Caco-2 (cell line): ENCODE data around the gene IL11RA. TPM values are rescaled to one million over a fixed set of nuclear protein-coding genes. Genes with fewer than 3 reads are reported as not detected.
A peak's percentile ranks its signal among the peaks of the same experiment; 100 is the strongest.

ENCODE experiments used
- Bru-seq: library from RNA; stranded (reverse); fragments of 400-500 nt; gene quantifications from one replicate; lab custom pipeline; 2021; lab: Mats Ljungman, UMichigan
- BruChase-seq, 2 experiments: library from RNA; stranded (reverse); fragments of 400-500 nt; gene quantifications; one replicate each; lab custom pipeline; 2021; lab: Mats Ljungman, UMichigan
- BruUV-seq: library from RNA; stranded (reverse); fragments of 400-500 nt; replicated peaks from 2 replicates; lab custom pipeline; 2021; lab: Mats Ljungman, UMichigan
- CTCF ChIA-PET: fragments of 300-600 bp; sonication (Branson Sonifier 250); formaldehyde crosslinking; loops from one replicate; lab custom pipeline; 2022; ENCODE audit warnings: antibody characterized with exemption; lab: Charles Lee
- POLR2A ChIA-PET: fragments of 300-600 bp; sonication (Branson Sonifier 250); formaldehyde crosslinking; loops from one replicate; lab custom pipeline; 2022; ENCODE audit warnings: antibody characterized with exemption; lab: Charles Lee
- DNase-seq, 2 experiments: peaks; one replicate each; pipeline versions ENCODE4 v3.0.0 to v3.0.0-alpha.2; 2020 to 2022
- H3K27me3 ChIP-seq: replicated peaks from 2 replicates; pipeline ENCODE4 v1.6.0; 2011; ENCODE audit warnings: low read length; ENCODE audit not compliant: control insufficient read depth, insufficient read depth
- H3K36me3 ChIP-seq: 2 replicates; pipeline ENCODE4 v1.5.1; 2011; ENCODE audit warnings: low read length; ENCODE audit not compliant: control insufficient read depth, insufficient read depth
- H3K4me1 ChIP-seq: fragments of 250-450 bp; sonication (Bioruptor Pico); 2 replicates; pipeline ENCODE4 v1.5.1; 2020; ENCODE audit warnings: mild to moderate bottlenecking
- H3K4me3 ChIP-seq: 2 replicates; pipeline ENCODE4 v1.5.1; 2011; ENCODE audit warnings: low read depth, mild to moderate bottlenecking, control low read depth, low read length
- H3K9me3 ChIP-seq: fragments of 250-450 bp; sonication (Bioruptor Pico); 2 replicates; pipeline ENCODE4 v1.5.1; 2020; ENCODE audit warnings: mild to moderate bottlenecking, moderate library complexity
- H3K27ac Mint-ChIP-seq: one replicate; pipeline ENCODE4 v1.8.0; 2022; ENCODE audit warnings: mixed read lengths; ENCODE audit not compliant: unreplicated experiment
- H3K27me3 Mint-ChIP-seq: one replicate; pipeline ENCODE4 v1.8.0; 2022; ENCODE audit warnings: mixed read lengths; ENCODE audit not compliant: insufficient read depth, unreplicated experiment
- H3K36me3 Mint-ChIP-seq: one replicate; pipeline ENCODE4 v1.8.0; 2022; ENCODE audit warnings: mild to moderate bottlenecking, mixed read lengths; ENCODE audit not compliant: insufficient read depth, unreplicated experiment
- H3K4me1 Mint-ChIP-seq: one replicate; pipeline ENCODE4 v1.8.0; 2022; ENCODE audit warnings: low read depth, mixed read lengths; ENCODE audit not compliant: unreplicated experiment
- H3K4me3 Mint-ChIP-seq: one replicate; pipeline ENCODE4 v1.8.0; 2022; ENCODE audit warnings: mild to moderate bottlenecking, moderate library complexity, mixed read lengths; ENCODE audit not compliant: unreplicated experiment
- H3K9me3 Mint-ChIP-seq: one replicate; pipeline ENCODE4 v1.8.0; 2022; ENCODE audit warnings: mixed read lengths; ENCODE audit not compliant: unreplicated experiment
- intact Hi-C: fragments of 100-400 bp; cut with micrococcal nuclease; formaldehyde crosslinking; loops from one replicate; pipeline ENCODE4 v1.10.0; 2022; ENCODE audit not compliant: unreplicated experiment
- long read RNA-seq: library from polyadenylated mRNA; stranded (forward); transcript quantifications from one replicate; pipeline ENCODE4 v2.0.0, GENCODE V29; 2022
- total RNA-seq: library from RNA; stranded (reverse); gene quantifications from 2 replicates; pipeline ENCODE4 v1.2.3, GENCODE V29; 2022
- TF ChIP-seq, protein P1 (sequence below), 2 experiments: fragments of 200-600 bp in 1 of 2; IDR thresholded peaks; 1 replicate in 1 of 2; 2 replicates in 1 of 2; pipeline versions ENCODE4 v1.5.1 to v1.8.0; 2011 to 2022; ENCODE audit warnings: antibody characterized with exemption in 1 of 2, control low read depth in 1 of 2, inconsistent platforms in 1 of 2, low read depth in 1 of 2, low read length in 1 of 2, mild to moderate bottlenecking in 1 of 2, moderate library complexity in 1 of 2; ENCODE audit not compliant: insufficient read depth in 1 of 2, severe bottlenecking in 1 of 2, unreplicated experiment in 1 of 2

The IL11RA gene
- total RNA-seq (5.6 and 7.1 TPM in 2 replicates), Bru-seq, nascent RNA (percentile 49 among the genes with signal in this experiment), BruChase-seq, experiment 1, labeled RNA remaining after a 2-hour chase (percentile 51 among the genes with signal in this experiment), BruChase-seq, experiment 2, labeled RNA remaining after a 6-hour chase (percentile 56 among the genes with signal in this experiment)
- long read RNA-seq, partial matches to known transcripts: 0 of 4 reads
- long read RNA-seq, other reads (novel, unspliced or antisense): 2 of 4 reads

DNA sequence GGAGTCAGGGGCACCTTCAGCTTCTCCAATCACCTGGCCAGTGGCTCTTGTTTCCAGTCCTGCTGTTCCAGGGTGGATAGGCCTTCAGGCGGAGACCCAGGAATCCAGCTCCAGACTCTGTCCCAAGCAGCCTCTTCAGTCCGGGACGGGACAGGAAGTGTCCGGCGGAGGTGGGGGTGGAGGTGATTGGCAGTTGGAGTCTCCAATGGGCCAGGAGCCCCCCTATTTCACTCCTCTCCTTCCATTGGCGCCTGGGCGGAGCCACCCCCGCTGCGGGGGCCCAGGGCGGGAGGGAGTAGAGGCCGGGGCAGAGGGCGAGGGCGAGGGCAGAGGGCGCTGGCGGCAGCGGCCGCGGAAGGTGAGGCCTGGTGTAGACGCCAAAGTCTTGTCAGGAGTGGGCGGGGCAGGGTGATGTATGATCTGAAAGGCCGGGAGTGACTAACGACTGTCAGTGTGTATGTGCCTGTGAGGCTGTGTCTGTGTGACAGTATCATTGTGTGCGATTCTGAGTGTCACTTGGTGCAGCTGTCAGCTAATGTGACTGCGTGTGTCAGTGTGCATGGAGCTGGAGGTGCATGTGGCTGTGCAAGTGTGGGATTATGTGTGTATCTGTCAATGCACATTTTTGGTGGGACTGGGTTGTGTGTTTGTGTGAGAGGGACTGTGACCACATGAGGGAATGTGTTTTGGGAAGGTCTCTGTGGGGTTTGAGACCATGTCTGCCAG is at the start of gene IL11RA:
Gene IL11RA (plus strand): TSS at position 310 of the 726 bp plus-strand sequence. CDS start 3,033 bp downstream, outside the sequence.
- POLR2A ChIA-PET: interaction anchor here (0.7 to 2.6 kb wide), 4 partner anchors 13 to 129 kb away, joined by 3 to 11 read pairs (median 4); partner anchors contain the start of gene SIGMAR1
- intact Hi-C loops: loop anchor here (1.0 to 10.0 kb wide), 4 partner anchors 8 to 53 kb away; partner anchors contain the start of gene SIGMAR1
- H3K36me3 Mint-ChIP-seq: peaks cover 28% of the 10 kb centered on the region
- H3K9me3 Mint-ChIP-seq: no peaks in the 10 kb centered on the region
- peak within 1 kb of the TSS; percentile 62 for H3K27ac Mint-ChIP-seq
- Histone ChIP-seq H3K4me3 (peak within 1 kb of the TSS; percentile 31), H3K9me3 (no peaks in the 10 kb centered on the region), H3K27me3 (no peaks in the 10 kb centered on the region), H3K4me1 (peaks cover 30% of the 10 kb centered on the region), H3K36me3 (no peaks in the 10 kb centered on the region)
- H3K4me3 Mint-ChIP-seq: peak within 1 kb of the TSS; percentile 66
- peaks cover 30% of the 10 kb centered on the region for H3K4me1 Mint-ChIP-seq
- no peaks in the 10 kb centered on the region for H3K27me3 Mint-ChIP-seq
- no TSS peak for BruUV-seq
- DNase-seq: peak; percentile 97 to 98
- TF ChIP-seq, protein P1, sequence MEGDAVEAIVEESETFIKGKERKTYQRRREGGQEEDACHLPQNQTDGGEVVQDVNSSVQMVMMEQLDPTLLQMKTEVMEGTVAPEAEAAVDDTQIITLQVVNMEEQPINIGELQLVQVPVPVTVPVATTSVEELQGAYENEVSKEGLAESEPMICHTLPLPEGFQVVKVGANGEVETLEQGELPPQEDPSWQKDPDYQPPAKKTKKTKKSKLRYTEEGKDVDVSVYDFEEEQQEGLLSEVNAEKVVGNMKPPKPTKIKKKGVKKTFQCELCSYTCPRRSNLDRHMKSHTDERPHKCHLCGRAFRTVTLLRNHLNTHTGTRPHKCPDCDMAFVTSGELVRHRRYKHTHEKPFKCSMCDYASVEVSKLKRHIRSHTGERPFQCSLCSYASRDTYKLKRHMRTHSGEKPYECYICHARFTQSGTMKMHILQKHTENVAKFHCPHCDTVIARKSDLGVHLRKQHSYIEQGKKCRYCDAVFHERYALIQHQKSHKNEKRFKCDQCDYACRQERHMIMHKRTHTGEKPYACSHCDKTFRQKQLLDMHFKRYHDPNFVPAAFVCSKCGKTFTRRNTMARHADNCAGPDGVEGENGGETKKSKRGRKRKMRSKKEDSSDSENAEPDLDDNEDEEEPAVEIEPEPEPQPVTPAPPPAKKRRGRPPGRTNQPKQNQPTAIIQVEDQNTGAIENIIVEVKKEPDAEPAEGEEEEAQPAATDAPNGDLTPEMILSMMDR (IDR thresholded peaks at IDR 0.05; ENCODE audit: insufficient read depth in 1 of 2, low read depth in 1 of 2, low read length in 1 of 2, severe bottlenecking in 1 of 2, unreplicated experiment in 1 of 2): peak in 1 of 2 experiments; percentile 20
- CTCF ChIA-PET: interaction anchor here (1.4 kb wide), 3 partner anchors 10 to 18 kb away, joined by 4 to 5 read pairs (median 5); partner anchors contain the start of gene SIGMAR1

DNA sequence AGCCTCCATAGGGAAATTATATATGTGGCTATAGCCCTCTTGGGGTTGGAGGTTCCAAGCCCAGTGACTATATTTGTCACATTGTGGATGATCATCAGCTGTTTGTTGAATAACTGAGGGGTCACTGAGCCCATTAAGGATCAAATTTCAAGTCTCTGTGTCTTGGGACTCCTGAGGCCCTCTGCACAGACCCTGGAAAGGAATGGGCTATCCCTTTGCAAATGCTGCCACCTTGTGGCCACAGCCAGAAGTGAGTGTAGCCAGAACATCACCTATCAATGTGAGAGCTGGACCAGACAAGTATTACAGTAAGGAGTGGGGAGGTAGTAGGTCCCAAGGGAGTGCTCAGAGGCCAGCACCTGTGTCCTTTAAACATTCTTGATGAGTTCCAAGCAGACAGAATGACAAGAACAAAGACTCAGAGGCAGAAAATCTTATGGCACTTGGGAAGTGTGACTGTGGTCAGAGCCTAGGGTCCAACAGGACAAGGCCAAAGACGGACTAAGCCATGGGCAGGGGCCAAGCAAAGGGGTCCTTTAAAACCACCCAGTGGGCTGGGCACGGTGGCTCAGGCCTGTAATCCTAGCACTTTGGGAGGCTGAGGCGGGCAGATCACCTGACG is 48.3 kb upstream of the IL11RA start:
- TF ChIP-seq, protein P1 (IDR thresholded peaks at IDR 0.05; ENCODE audit: insufficient read depth in 1 of 2, low read depth in 1 of 2, low read length in 1 of 2, severe bottlenecking in 1 of 2, unreplicated experiment in 1 of 2): peak; percentile 79 to 95
- no peak overlapping the region for H3K4me3 Mint-ChIP-seq
- no peaks in the 10 kb centered on the region for H3K4me1 Mint-ChIP-seq
- H3K27me3 ChIP-seq: no peaks in the 10 kb centered on the region
- no peaks in the 10 kb centered on the region for H3K36me3 Mint-ChIP-seq
- peaks cover 12% of the 10 kb centered on the region for H3K4me1 ChIP-seq
- peaks cover 3% of the 10 kb centered on the region for H3K27me3 Mint-ChIP-seq
- no peaks in the 10 kb centered on the region for H3K36me3 ChIP-seq
- intact Hi-C loops: loop anchor here (1.0 to 2.0 kb wide), 6 partner anchors 55 to 351 kb away; no protein-coding TSS in a partner anchor
- no peak overlapping the region for H3K4me3 ChIP-seq
- CTCF ChIA-PET: interaction anchor here (0.6 to 1.2 kb wide), 19 partner anchors 11 to 240 kb away, joined by 3 to 14 read pairs (median 3); partner anchors contain the start of genes ENHO, GALT, MYORG and SIGMAR1
- BruUV-seq: no TSS peak
- no peaks in the 10 kb centered on the region for H3K9me3 ChIP-seq
- POLR2A ChIA-PET: no interaction called here
- peak; percentile 81 to 86 for DNase-seq
- no peaks in the 10 kb centered on the region for H3K9me3 Mint-ChIP-seq
- H3K27ac Mint-ChIP-seq: no peak overlapping the region

DNA sequence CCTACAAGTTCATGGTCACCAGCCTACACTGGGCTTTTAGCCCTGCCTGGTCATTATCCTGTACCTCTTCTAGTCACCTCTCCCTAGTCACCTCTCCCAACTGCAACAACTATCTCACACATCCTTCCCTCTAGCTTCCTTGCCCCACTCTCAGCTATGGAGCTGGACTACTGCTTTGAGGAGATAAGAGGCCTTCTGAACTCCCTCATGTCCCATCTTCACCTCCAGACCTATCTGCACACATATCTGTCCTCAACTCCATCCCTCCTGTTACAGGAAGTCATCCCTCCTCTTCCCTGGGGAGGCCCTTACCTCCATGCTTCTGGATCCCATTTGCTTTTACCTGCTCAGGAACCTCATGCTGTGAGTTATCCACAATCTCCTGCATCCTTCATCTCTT is 45.8 kb upstream of the IL11RA start:
- Mint-ChIP-seq H3K27me3 (peaks cover 3% of the 10 kb centered on the region), H3K27ac (no peak overlapping the region), H3K9me3 (no peaks in the 10 kb centered on the region), H3K4me1 (no peaks in the 10 kb centered on the region), H3K4me3 (no peak overlapping the region), H3K36me3 (no peaks in the 10 kb centered on the region)
- BruUV-seq: no TSS peak
- CTCF ChIA-PET: interaction anchor here (1.9 kb wide), 1 partner anchor 202 kb away, joined by 5 read pairs; no protein-coding TSS in a partner anchor
- no peaks in the 10 kb centered on the region for H3K9me3 ChIP-seq
- H3K4me3 ChIP-seq: no peak overlapping the region
- H3K4me1 ChIP-seq: peaks cover 12% of the 10 kb centered on the region
- no peak for DNase-seq
- intact Hi-C loops: no loop called here
- no peaks in the 10 kb centered on the region; the same call in 1 of the 2 replicates for H3K36me3 ChIP-seq
- POLR2A ChIA-PET: no interaction called here
- no peaks in the 10 kb centered on the region for H3K27me3 ChIP-seq
- TF ChIP-seq, protein P1 (IDR thresholded peaks at IDR 0.05; ENCODE audit: insufficient read depth in 1 of 2, low read depth in 1 of 2, low read length in 1 of 2, severe bottlenecking in 1 of 2, unreplicated experiment in 1 of 2): no peak
